Measurements from ENCODE around the gene TMEM233.

- no peak for TF ChIP-seq RFX5 (IDR thresholded peaks at IDR 0.05; ENCODE audit: borderline replicate concordance, low read depth, low read length)
- no peak for TF ChIP-seq CTCF (IDR thresholded peaks at IDR 0.05; ENCODE audit: control extremely low read depth in 1 of 3, insufficient read depth in 1 of 3, low read depth in 1 of 3, low read length in 3 of 3)
- no peak for TF ChIP-seq RXRA (IDR thresholded peaks at IDR 0.05; ENCODE audit: insufficient read depth, low read depth, low read length)
- TF ChIP-seq HDAC6 (IDR thresholded peaks at IDR 0.05; ENCODE audit: low read depth, low read length), result no peak
- no peak for TF ChIP-seq CREB1 (IDR thresholded peaks at IDR 0.05)
- no peak for TF ChIP-seq CBX5 (IDR thresholded peaks at IDR 0.05; ENCODE audit: low read depth, low read length)
Measured at GRCh38 chr12:119681728-119682638, 88.4 kb downstream of the TMEM233 start.
